Umbilical cord (tissue), 2 donors: Measurements from ENCODE around the gene TPX2. TPM values are rescaled to one million over a fixed set of nuclear protein-coding genes. Genes with fewer than 3 reads are reported as not detected.
"Not testable (repeated sequence)": the region's sequence is repeated elsewhere in the genome, so short reads cannot be mapped to it uniquely, and the experiment has no call there.

Source experiments
- DNase-seq: peaks from one replicate; pipeline ENCODE4 v3.0.0-alpha.2; 2015; ENCODE audit warnings: low spot score
- total RNA-seq: library from RNA; depleted of rRNA; stranded (reverse); fragments of >200 nt; gene quantifications from one replicate; pipeline ENCODE4 v1.2.3, GENCODE V29; 2014; ENCODE audit warnings: low replicate concordance; ENCODE audit not compliant: insufficient read depth

The TPX2 gene
- total RNA-seq, 1 donor from 2014 or later: 5.3 TPM

DNA sequence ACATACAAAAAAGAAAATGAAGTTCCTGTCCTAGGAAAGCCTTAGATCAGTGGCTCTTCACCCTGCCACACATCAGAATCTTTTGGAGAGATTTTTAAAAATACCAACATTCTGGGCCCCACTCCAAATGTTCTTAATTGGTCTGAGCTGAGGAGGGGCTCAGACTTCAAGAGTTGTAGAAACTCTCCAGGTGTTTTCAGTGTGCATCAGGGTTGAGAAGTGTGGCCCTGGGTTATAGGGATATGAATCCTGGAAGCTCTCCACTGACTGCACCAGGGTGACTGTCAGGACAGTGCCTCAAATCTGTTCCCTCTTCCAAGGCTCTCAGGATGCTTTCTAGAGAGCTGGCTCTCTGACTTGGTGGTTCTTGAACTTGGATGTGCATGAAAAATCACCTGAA lies 74.5 kb downstream of the TPX2 start:
- DNase-seq: no peak

DNA sequence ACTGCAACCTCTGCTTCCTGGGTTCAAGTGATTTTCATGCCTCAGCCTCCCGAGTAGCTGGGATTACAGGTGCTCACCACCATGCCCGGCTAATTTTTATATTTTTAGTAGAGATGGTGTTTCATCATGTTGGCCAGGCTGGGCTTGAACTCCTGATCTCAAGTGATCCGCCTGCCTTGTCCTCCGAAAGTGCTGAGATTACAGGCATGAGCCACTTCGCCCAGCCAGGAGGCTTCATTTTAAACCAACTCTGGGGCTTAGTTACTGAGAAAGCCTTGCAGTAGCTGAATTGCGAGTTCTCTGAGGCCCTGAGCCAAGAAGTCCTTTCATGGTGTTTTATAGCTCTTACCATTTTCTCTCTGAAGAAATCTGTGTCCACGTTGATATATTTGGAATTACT lies 75.1 kb downstream of the TPX2 start:
- DNase-seq: not testable (repeated sequence)

GRCh38 chr20:31815408-31816188 lies 76.5 kb downstream of the TPX2 start:
- DNase-seq: peak; percentile 62

- no peak for DNase-seq
Observed at GRCh38 chr20:31816221-31816620, 77.1 kb downstream of the TPX2 start.

DNA sequence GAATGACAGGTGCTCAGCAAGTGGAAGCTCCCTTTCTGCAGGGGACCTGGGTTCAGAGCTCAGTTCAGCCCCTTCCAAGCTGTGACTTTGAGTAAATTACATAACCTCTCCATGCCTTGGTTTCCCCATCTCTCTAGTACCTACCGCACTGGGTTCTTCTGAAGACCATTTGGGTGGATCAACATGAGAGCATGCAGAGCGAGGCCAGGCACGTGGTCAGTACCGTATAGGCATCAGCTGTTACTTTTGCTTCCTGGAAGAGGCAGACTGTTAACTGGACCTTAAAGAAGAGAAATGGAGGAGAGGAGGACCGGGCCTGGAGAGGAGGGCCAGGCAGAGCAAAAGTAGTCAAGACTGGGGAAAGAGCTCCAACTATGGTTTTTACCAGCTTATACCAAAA lies 78.4 kb downstream of the TPX2 start:
- DNase-seq: no peak

DNA sequence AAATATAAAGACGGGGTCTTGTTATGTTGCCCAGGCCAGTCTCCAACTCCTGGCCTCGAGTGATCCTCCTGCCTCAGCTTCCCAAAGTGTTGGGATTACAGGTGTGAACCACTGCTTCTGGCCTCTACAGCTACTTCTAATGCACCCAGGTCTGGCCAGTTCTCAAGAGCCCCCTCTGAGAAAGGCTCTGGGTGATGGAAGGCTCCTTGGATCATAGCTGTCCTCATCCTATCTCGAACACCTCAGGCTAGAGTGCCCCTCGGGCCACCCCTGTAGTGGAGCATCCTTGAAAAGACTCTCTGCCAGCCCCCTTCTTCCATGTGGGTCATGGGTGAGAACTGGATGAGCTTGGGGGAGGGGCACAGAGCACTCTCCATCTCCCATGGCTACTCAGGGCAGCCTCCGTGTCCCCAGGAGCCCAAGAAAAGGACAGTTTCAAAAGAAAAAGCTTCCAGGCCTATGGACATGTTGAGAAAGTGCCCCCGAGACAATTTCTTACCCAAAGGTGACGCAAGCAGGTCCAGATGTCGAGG lies 79.4 kb downstream of the TPX2 start:
- no peak for DNase-seq

DNA sequence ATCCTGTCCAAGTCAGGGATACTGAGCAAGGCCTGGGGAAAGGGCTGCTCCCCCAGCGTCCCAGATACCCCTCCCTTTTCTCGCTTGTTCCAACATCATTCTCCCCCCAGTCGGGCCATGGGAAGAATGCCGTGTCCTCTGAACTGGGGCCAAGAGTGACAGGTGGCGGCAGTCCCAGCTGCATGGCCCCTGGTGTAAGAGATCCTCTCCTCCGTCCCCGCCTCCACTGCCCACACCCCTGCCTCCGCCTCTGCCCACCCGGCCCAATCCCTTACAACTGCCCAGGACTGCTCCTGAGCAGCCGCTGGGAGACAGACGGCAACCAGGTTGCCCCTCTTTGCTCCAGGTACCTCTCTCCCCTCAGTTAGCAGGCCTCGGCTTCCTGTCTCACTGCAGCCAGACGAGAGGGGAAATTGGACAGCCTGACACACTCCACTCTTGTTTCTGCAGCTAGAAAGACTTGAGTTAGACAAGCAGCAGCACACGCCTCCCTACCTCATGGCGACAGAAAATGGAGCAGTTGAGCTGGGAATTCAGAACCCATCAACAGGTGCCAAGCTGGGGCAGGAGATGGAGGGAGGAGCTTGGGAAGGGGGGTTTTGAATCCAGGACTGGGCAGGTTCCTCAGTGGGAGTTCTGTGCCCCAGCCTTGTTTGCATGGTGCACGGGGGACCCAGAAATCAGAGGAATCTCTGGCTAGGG lies 80.1 kb downstream of the TPX2 start, which contains the start of gene MYLK2:
TSS of gene MYLK2 (plus strand) at position 274 of the 702 bp plus-strand sequence. CDS start at position 499, 225 bp downstream.
- DNase-seq: no peak

DNA sequence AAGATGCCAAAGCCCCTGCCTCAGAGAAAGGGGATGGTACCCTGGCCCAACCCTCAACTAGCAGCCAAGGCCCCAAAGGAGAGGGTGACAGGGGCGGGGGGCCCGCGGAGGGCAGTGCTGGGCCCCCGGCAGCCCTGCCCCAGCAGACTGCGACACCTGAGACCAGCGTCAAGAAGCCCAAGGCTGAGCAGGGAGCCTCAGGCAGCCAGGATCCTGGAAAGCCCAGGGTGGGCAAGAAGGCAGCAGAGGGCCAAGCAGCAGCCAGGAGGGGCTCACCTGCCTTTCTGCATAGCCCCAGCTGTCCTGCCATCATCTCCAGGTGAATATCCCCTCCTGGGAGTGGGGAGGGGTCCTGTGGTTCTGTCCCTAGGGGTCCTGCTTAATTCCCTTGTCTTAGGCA lies 81.1 kb downstream of the TPX2 start:
- DNase-seq: no peak

DNA sequence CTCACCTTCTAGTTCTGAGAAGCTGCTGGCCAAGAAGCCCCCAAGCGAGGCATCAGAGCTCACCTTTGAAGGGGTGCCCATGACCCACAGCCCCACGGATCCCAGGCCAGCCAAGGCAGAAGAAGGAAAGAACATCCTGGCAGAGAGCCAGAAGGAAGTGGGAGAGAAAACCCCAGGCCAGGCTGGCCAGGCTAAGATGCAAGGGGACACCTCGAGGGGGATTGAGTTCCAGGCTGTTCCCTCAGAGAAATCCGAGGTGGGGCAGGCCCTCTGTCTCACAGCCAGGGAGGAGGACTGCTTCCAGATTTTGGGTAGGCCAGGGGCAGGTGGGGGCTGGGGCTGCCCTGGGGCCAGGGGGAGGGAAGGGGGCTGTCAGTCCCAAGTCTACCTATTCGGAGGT lies 82.3 kb downstream of the TPX2 start:
- no peak for DNase-seq

- DNase-seq: peak; percentile 76
Observed at GRCh38 chr20:31822421-31823330, 83.6 kb downstream of the TPX2 start.

- DNase-seq: no peak
Observed at GRCh38 chr20:31823360-31824124, 84.5 kb downstream of the TPX2 start.

DNA sequence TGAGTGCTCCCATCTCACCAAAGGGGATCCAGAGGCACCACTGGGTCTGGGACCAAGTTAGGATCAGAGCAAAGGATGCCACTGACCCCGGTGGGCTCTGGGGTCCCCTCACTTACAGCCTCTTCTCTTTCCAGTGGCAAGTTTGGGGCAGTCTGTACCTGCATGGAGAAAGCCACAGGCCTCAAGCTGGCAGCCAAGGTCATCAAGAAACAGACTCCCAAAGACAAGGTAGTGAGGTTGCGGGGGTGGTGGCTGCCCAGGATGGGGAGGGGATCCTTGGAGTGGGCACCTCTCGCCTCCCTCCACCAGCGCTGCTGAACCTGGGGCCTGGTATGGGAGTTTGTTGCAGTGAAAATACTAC lies 85.0 kb downstream of the TPX2 start:
- DNase-seq: no peak

DNA sequence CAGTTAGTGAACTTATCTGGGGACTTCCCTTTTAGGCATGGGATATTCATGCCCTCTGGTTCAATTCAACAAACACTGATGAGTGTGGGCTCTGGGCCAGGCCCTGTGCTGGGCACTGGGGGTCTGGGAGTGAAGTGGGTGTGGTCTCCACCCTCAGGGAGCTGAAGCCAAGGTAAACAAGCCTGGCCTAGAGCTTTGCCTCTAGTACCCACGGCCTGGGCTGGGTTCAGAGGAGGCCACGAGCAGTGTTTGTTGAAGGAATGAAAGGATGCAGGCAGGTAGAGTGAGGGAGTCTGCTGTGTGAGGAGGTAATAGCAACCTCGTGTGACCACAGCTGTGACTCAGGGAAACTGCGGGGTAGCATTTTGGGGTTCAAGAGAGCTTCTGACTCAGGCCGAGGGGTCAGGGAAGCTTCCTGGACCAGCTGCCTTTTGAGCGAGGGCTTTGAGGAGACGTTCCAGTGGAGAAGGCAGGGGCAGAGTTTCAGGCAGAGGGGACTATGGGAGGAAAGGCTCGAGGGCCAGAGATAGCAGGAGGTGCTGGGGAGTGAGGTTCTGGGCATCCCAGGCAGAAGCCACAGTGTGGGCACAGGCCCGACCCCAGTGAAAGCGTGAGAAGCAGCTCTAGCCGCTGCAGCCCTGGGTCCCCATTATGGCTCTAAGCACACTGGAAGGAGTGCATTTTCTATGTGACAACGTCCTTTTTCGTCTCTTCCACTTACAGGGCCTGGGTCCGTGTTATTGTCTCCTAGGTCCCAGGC lies 85.6 kb downstream of the TPX2 start:
- DNase-seq: no peak

DNA sequence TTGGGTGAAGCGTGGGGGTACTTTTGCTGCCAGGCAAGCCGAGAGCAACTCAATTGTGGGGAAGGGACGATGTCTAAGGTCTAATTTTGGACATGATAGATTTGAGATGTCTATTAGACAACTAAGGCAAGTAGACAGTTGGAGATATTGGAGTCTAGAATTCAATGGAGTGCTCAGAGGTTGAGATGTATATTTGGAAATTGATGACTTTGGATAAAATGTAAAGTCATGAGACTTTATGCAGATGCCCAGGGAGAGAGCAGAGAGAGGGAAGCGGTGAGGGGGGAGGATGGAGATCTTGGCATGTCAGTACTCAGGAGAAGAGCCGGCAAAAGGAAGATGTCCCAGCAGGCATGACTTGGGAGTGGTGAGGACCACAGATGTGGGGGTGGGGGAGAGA lies 87.0 kb downstream of the TPX2 start:
- DNase-seq: no peak

DNA sequence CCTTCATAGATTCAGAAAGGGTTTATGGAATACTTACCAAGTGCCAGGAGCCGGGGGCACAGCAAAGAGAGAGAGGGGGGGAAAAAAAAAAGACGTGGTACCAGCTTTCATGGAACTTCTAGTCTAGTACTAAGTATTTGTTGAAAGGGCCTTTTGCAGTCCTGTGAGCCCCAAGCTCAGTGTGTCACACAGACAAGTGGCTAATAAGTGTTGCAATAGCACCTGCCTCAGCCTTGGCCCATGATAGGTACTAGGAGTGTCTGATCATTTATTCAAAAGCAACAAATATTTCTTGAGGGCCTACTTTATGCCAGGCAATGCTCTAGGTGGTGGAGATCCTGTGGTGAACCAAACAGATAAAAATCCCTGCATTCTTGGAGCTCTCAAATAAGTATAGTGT lies 88.0 kb downstream of the TPX2 start:
- no peak for DNase-seq

- DNase-seq: not testable (repeated sequence)
Observed at GRCh38 chr20:31828016-31828415, 88.9 kb downstream of the TPX2 start.

DNA sequence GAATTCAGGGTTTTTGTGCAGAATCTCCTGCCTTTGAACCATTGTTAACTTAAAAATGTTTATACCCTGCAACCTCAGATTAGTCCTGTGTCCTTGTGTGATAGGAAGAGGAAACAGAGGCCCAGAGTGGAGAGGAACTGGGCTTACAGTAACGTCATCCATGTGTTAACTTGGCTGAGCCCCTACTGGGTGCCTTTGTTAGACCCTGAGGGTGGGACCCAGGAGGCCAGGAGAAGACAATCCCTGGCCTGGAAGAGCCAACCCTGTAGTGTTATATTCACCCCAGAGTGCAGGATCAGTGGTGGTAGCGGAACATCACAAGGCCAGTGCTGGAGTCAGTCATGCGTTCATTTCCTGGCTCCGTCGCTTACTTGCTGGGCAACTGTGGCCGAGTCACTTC lies 90.6 kb downstream of the TPX2 start:
- no peak for DNase-seq

DNA sequence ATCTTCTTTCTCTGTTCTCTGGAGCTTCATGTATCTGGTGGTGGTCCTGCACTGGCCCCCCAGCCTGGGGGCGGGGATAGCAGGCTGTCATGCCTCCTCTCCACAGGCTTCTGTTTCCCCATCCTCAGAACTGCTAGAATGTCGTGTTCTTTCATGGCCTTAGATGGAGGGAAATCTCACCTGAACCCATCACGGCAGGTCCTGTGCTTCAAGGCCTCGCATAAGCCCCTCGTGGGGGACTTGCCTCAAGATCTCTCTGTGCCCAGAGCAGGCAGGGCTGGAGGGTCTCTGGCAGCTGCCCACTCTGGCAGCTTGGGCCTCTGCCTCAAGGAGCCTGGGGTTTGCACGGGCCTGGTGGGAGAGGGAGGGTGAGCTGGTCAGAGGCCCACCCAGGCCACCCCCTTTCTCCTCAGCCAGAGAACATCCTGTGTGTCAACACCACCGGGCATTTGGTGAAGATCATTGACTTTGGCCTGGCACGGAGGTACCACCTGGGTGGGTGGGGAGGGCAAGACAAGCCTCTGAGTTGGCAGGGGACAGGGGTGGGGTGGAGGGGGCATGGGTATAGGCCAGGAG lies 91.4 kb downstream of the TPX2 start:
- no peak for DNase-seq

DNA sequence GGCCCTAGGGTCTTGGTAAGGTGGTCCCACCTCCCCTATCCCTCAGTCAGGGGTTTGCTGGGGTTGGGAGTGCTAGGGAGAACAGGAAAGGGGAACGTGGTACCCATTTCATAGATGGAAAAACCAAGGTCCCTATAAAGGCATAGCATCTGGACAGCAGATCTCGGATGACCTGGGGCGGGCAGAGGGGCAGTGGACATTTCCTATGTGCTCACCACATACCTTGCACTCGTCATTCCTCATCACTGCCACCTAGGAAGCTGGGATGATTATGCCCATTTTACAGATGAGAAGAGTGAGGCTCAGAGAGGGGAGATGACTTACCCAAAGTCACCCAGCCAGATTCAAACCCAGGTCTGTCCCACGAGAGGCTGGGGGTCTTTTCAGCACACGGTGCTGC lies 92.1 kb downstream of the TPX2 start:
- DNase-seq: no peak

- no peak for DNase-seq
Observed at GRCh38 chr20:31831771-31832306, 92.7 kb downstream of the TPX2 start.
